Testis (tissue), 3 donors: ENCODE measurements around the gene TCHP. TPM values are rescaled to one million over a fixed set of nuclear protein-coding genes. Genes with fewer than 3 reads are reported as not detected.

Source experiments
- DNase-seq: peaks from one replicate; pipeline ENCODE4 v3.0.0-alpha.2; 2019
- H3K27ac ChIP-seq, 2 donors: fragments of 200-600 bp; sonication (generic); one replicate each; pipeline ENCODE4 v1.5.1; 2019
- H3K27me3 ChIP-seq: fragments of 200-600 bp; sonication (generic); one replicate; pipeline ENCODE4 v1.5.1; 2019
- H3K36me3 ChIP-seq: fragments of 200-600 bp; sonication (generic); one replicate; pipeline ENCODE4 v1.5.1; 2017; ENCODE audit warnings: low read depth; ENCODE audit errors: missing control alignments
- H3K4me1 ChIP-seq: fragments of 200-600 bp; sonication (generic); one replicate; pipeline ENCODE4 v1.5.1; 2019
- H3K4me3 ChIP-seq, 2 donors: fragments of 200-600 bp; sonication (generic); one replicate each; pipeline ENCODE4 v1.5.1; 2017 to 2019
- H3K9me3 ChIP-seq: fragments of 200-600 bp; sonication (generic); one replicate; pipeline ENCODE4 v1.5.1; 2017
- CTCF ChIP-seq, 3 experiments: fragments of 450-650 bp in 2 of 3; fragments of 200-600 bp in 1 of 3; sonication (generic) in 1 of 3; IDR thresholded peaks; one replicate each; pipeline ENCODE4 v1.5.1; 2016 to 2019; ENCODE audit warnings: antibody characterized with exemption in 3 of 3, mild to moderate bottlenecking in 2 of 3, moderate library complexity in 1 of 3
- POLR2A ChIP-seq: fragments of 450-650 bp; IDR thresholded peaks from one replicate; pipeline ENCODE4 v1.6.1; 2017; ENCODE audit warnings: antibody characterized with exemption, mild to moderate bottlenecking, moderate library complexity
- WGBS, 2 donors: methylation state at CpG; one replicate each; pipeline ENCODE4 v1.1.5; 2018; 5-methylcytosine and 5-hydroxymethylcytosine counted together
- intact Hi-C: fragments of 100-400 bp; cut with DNase I; formaldehyde crosslinking; loops from one replicate; pipeline ENCODE4 v1.15.1; 2023; ENCODE audit warnings: low total_unique reads
- polyA plus RNA-seq: library from polyadenylated mRNA; stranded (reverse); fragments of 350-450 nt; fragmentation: Illumina TruSeq; extraction: RNeasy Lipid Tissue Mini Kit (QIAGEN cat#74804); gene quantifications from one replicate; pipeline ENCODE4 v1.2.3, GENCODE V29; 2014; ENCODE audit warnings: low read depth, low replicate concordance; ENCODE audit not compliant: insufficient read depth
- total RNA-seq, 2 donors: library from RNA; depleted of rRNA; stranded (reverse); fragments of >200 nt; gene quantifications; one replicate each; pipeline ENCODE4 v1.2.3, GENCODE V29; 2016

The TCHP gene
- total and polyA plus RNA-seq, 3 donors from 2014 or later, result 23.2 to 59.4 (median 38.0) TPM

GRCh38 chr12:109878749-109879148 lies 21.3 kb upstream of the TCHP start:
- Histone ChIP-seq H3K9me3 (no peaks in the 10 kb centered on the region), H3K36me3 (no peaks in the 10 kb centered on the region), H3K27ac (no peak overlapping the region), H3K27me3 (no peaks in the 10 kb centered on the region), H3K4me3 (no peak overlapping the region), H3K4me1 (peaks cover 4% of the 10 kb centered on the region)
- TF ChIP-seq CTCF (IDR thresholded peaks at IDR 0.05) (no peak), POLR2A (no peak)
- intact Hi-C loops, result loop anchor here (10.0 kb wide), 1 partner anchor 74 kb away; no protein-coding TSS in a partner anchor
- DNase-seq, result no peak
- WGBS, 2 donors, result 63 to 71% methylated on average over 5 to 7 of the region's 7 CpGs

DNA sequence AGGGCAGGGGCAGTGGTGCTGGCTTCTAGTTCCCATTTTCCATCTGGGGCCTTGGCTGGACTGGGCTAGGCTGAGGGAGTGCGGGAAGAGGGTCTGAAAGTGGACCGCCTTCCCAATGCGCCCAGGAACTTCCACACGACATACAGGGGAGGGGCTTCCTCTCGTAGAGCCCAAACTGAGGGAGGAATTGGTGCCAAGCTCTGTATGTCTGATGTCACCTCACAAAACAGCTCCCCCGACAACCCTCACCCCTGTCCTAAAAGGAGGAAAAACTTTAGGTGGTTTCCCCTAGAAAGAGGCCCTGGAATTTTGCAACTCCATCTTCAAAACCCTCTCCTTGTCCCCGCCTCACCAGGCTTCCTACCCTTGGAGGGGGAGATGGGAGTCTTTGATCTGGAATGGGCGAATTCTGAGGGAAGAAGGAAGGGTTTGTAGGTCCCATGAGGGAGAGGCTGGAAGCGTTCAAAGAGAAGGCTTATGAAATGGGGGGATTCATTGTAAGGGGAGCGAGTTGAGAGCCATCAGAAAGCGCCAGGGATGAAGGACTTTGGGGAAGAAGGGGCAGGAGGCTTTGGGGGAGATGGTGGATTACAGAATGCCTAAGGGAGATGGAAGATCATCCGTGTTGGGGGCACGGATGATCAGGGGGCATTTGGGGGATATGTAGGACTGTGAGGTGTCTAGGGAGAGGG lies 20.6 kb upstream of the TCHP start:
- TF ChIP-seq CTCF (IDR thresholded peaks at IDR 0.05) (no peak), POLR2A (no peak)
- Histone ChIP-seq H3K27ac (peak overlapping the region in 1 of 2 donors; percentile 53), H3K9me3 (no peaks in the 10 kb centered on the region), H3K4me3 (peak overlapping the region; percentile 73 to 76), H3K27me3 (no peaks in the 10 kb centered on the region), H3K4me1 (peaks cover 4% of the 10 kb centered on the region), H3K36me3 (no peaks in the 10 kb centered on the region)
- WGBS, 2 donors, result 0 to 3% methylated on average over 13 of the region's 13 CpGs
- no peak for DNase-seq
- intact Hi-C loops, result loop anchor here (10.0 kb wide), 1 partner anchor 75 kb away; no protein-coding TSS in a partner anchor

DNA sequence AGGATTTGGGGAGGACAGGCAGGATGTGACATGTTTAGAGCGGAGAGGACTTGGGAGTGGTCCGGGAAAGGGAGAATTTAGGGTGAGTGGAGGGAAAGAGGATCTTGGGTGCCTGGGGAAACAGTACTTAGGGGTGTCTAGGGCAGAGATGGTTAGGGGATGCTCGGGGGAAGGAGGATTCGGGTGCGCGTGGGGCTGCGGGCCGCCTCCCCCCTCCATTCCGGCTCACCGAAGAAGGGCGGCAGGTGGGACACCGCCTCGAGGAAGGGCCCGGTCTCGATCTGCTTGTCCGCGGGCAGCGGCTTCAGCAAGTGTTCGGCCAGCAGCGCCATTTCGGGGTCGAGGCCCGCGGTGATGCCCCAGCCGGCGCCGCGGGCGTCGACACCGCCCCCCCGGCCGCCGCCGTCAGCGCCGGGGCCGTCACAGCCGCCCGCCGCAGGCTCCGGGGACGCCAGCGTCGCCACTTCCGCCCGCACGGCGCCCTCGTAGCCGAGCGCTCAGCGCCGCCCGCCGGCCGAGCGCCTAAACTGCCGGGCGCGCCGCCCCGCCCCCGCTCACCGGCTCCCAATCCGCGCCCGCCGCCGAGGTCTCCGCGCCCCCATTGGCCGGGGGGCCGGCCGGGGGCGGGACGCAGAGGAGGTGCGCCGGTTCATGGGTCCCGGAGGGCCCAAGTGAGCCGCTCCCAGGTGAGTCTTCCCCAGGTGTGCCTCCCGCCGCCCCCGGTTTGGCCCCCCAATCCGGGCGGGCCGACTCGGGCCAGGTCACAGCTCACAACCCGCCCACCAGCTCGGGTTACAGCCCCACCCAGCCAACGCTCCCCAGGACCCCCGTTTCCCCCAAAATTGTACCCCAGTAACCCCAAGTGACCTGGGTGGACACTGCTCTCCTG lies 19.8 kb upstream of the TCHP start, which contains the start of gene GLTP:
TSS of gene GLTP (minus strand) at position 499 of the 889 bp plus-strand sequence. CDS start at position 332, 167 bp downstream.
- 0% methylated on average over 25 to 30 of the region's 92 CpGs for WGBS, 2 donors

GRCh38 chr12:109880938-109881337 lies 19.1 kb upstream of the TCHP start:
- WGBS, 2 donors, result 2 to 5% methylated on average over 9 of the region's 9 CpGs
- Histone ChIP-seq H3K4me3 (peak overlapping the region; percentile 73 to 76), H3K27ac (no peak overlapping the region), H3K4me1 (peaks cover 4% of the 10 kb centered on the region), H3K9me3 (no peaks in the 10 kb centered on the region), H3K36me3 (no peaks in the 10 kb centered on the region), H3K27me3 (no peaks in the 10 kb centered on the region)
- intact Hi-C loops, result no loop called here
- TF ChIP-seq POLR2A, result no peak
- TF ChIP-seq CTCF (IDR thresholded peaks at IDR 0.05), result no peak
- no peak for DNase-seq

More for the DNA sequence above, 19.8 kb upstream of the TCHP start, which contains the start of gene GLTP:
- Histone ChIP-seq H3K27me3 (no peaks in the 10 kb centered on the region), H3K4me3 (peak within 1 kb of the TSS; percentile 73 to 76), H3K4me1 (peaks cover 4% of the 10 kb centered on the region), H3K36me3 (no peaks in the 10 kb centered on the region), H3K9me3 (no peaks in the 10 kb centered on the region), H3K27ac (peak within 1 kb of the TSS in 1 of 2 donors; percentile 53)
- DNase-seq, result peak; percentile 82
- no peak for TF ChIP-seq POLR2A
- peak; percentile 30 to 85 (median 38) for TF ChIP-seq CTCF (IDR thresholded peaks at IDR 0.05)
- intact Hi-C loops, result no loop called here
